SK-N-SH (cell line): ENCODE results near the gene UQCR10. TPM values are rescaled to one million over a fixed set of nuclear protein-coding genes. Genes with fewer than 3 reads are reported as not detected.

Experiments used
- CTCF ChIA-PET: fragments of 300-600, 350-600 bp; formaldehyde crosslinking; extraction: SDS; loops from one replicate; lab custom pipeline; 2021; lab: Yijun Ruan, JAX
- POLR2A ChIA-PET: fragments of 350-600 bp; sonication (Branson Sonifier 250); formaldehyde crosslinking; extraction: SDS; loops from one replicate; lab custom pipeline; 2020; ENCODE audit warnings: antibody characterized with exemption, inconsistent platforms; lab: Yijun Ruan, JAX
- DNase-seq: peaks from one replicate; pipeline ENCODE4 v3.0.0; 2012
- H2AFZ ChIP-seq: fragments of 200-600 bp; sonication (generic); 2 replicates; pipeline ENCODE4 v1.8.1; 2016; ENCODE audit warnings: antibody characterized with exemption, mild to moderate bottlenecking, low read depth
- H3F3A ChIP-seq: fragments of 200-600 bp; sonication (generic); replicated peaks from 2 replicates; pipeline ENCODE3; 2016; ENCODE audit warnings: antibody characterized with exemption, mild to moderate bottlenecking; ENCODE audit not compliant: insufficient read depth
- H3K27ac ChIP-seq, 2 experiments: fragments of 200-500 bp in 1 of 2; fragments of 200-600 bp in 1 of 2; sonication (Bioruptor generic) in 1 of 2; sonication (generic), shearing (Covaris generic) in 1 of 2; 2 replicates each; pipeline versions ENCODE4 v1.5.1 to v1.6.1; 2014 to 2016; ENCODE audit warnings: low read depth in 2 of 2, inconsistent platforms in 1 of 2, low read length in 1 of 2, mild to moderate bottlenecking in 1 of 2, mixed read lengths in 1 of 2
- H3K27me3 ChIP-seq: fragments of 200-600 bp; sonication (generic), shearing (Covaris generic); 2 replicates; pipeline ENCODE4 v1.6.1; 2016; ENCODE audit warnings: mixed run types; ENCODE audit not compliant: insufficient read depth
- H3K36me3 ChIP-seq, 2 experiments: fragments of 200-500 bp in 1 of 2; fragments of 200-600 bp in 1 of 2; sonication (Bioruptor generic) in 1 of 2; sonication (generic) in 1 of 2; replicated peaks in 1 of 2; 2 replicates each; pipeline versions ENCODE3 to v1.5.1; 2014 to 2016; ENCODE audit warnings: low read length in 1 of 2, mild to moderate bottlenecking in 1 of 2; ENCODE audit not compliant: insufficient read depth in 2 of 2, control insufficient read depth in 1 of 2
- H3K4me1 ChIP-seq, 2 experiments: fragments of 200-500 bp in 1 of 2; fragments of 200-600 bp in 1 of 2; sonication (Bioruptor generic) in 1 of 2; sonication (generic), shearing (Covaris generic) in 1 of 2; 2 replicates each; pipeline versions ENCODE4 v1.5.1 to v1.6.1; 2014 to 2016; ENCODE audit warnings: low read depth in 1 of 2, low read length in 1 of 2, mixed run types in 1 of 2; ENCODE audit not compliant: insufficient read depth in 2 of 2, control insufficient read depth in 1 of 2
- H3K4me2 ChIP-seq: fragments of 200-600 bp; sonication (generic), shearing (Covaris generic); 2 replicates; pipeline ENCODE4 v1.6.1; 2017; ENCODE audit warnings: mixed run types
- H3K4me3 ChIP-seq, 2 experiments: fragments of 200-500 bp in 1 of 2; fragments of 200-600 bp in 1 of 2; sonication (Bioruptor generic) in 1 of 2; sonication (generic), shearing (Covaris generic) in 1 of 2; 2 replicates each; pipeline versions ENCODE4 v1.5.1 to v1.8.1; 2014 to 2016; ENCODE audit warnings: low read depth in 2 of 2, inconsistent platforms in 1 of 2, low read length in 1 of 2, mild to moderate bottlenecking in 1 of 2, mixed read lengths in 1 of 2, moderate library complexity in 1 of 2
- H3K79me2 ChIP-seq: fragments of 200-600 bp; sonication (generic); 2 replicates; pipeline ENCODE4 v1.8.1; 2017; ENCODE audit warnings: mild to moderate bottlenecking; ENCODE audit not compliant: insufficient read depth
- H3K9ac ChIP-seq: fragments of 200-600 bp; sonication (generic); 2 replicates; pipeline ENCODE4 v1.6.1; 2017; ENCODE audit warnings: mixed run types
- H3K9me2 ChIP-seq: fragments of 200-600 bp; sonication (generic); 2 replicates; pipeline ENCODE4 v1.6.1; 2017; ENCODE audit warnings: mixed run types
- H3K9me3 ChIP-seq: fragments of 200-600 bp; sonication (generic); 2 replicates; pipeline ENCODE4 v1.6.1; 2017; ENCODE audit warnings: mixed run types, mild to moderate bottlenecking, moderate library complexity
- H4K20me1 ChIP-seq: fragments of 200-600 bp; sonication (generic); 2 replicates; pipeline ENCODE4 v1.6.1; 2017; ENCODE audit warnings: mild to moderate bottlenecking, mixed run types; ENCODE audit not compliant: insufficient read depth
- ELF1 ChIP-seq: IDR thresholded peaks from 2 replicates; pipeline ENCODE4 v1.4.0; 2012
- EP300 ChIP-seq, 2 experiments: IDR thresholded peaks; 2 replicates each; pipeline versions ENCODE4 v1.4.0 to v1.6.1; 2012; ENCODE audit warnings: borderline replicate concordance in 1 of 2, low read depth in 1 of 2, low read length in 1 of 2
- FOXJ3 ChIP-seq: sonication (generic); formaldehyde crosslinking; IDR thresholded peaks from 2 replicates; pipeline ENCODE4 v1.5.1; 2020; ENCODE audit warnings: mild to moderate bottlenecking, missing genetic modification reagents
- FOXM1 ChIP-seq: IDR thresholded peaks from 2 replicates; pipeline ENCODE4 v1.4.0; 2012; ENCODE audit warnings: low read depth, mild to moderate bottlenecking
- JUND ChIP-seq: IDR thresholded peaks from 2 replicates; pipeline ENCODE4 v1.4.0; 2012
- MAX ChIP-seq: IDR thresholded peaks from 2 replicates; pipeline ENCODE4 v1.4.0; 2012; ENCODE audit warnings: low read depth
- NFIC ChIP-seq: IDR thresholded peaks from 2 replicates; pipeline ENCODE4 v1.4.0; 2012; ENCODE audit warnings: borderline replicate concordance
- NRF1 ChIP-seq: IDR thresholded peaks from 2 replicates; pipeline ENCODE4 v1.6.1; 2012; ENCODE audit warnings: low read depth, mild to moderate bottlenecking, low read length
- POLR2AphosphoS5 ChIP-seq: IDR thresholded peaks from 2 replicates; pipeline ENCODE4 v1.6.1; 2012; ENCODE audit warnings: low read depth, low read length
- RXRA ChIP-seq: IDR thresholded peaks from 2 replicates; pipeline ENCODE4 v1.4.0; 2012; ENCODE audit warnings: low read depth, mild to moderate bottlenecking, borderline replicate concordance
- SMC3 ChIP-seq: IDR thresholded peaks from 2 replicates; pipeline ENCODE4 v1.6.1; 2012; ENCODE audit warnings: low read depth, low read length, improper control_type of control experiment
- TAF1 ChIP-seq: IDR thresholded peaks from 2 replicates; pipeline ENCODE4 v1.6.1; 2012; ENCODE audit warnings: low read depth, mild to moderate bottlenecking, low read length, moderate library complexity, borderline replicate concordance
- TCF12 ChIP-seq: IDR thresholded peaks from 2 replicates; pipeline ENCODE4 v1.4.0; 2012
- TEAD4 ChIP-seq: IDR thresholded peaks from 2 replicates; pipeline ENCODE4 v1.4.0; 2012; ENCODE audit warnings: mild to moderate bottlenecking, borderline replicate concordance; ENCODE audit not compliant: insufficient read depth
- YY1 ChIP-seq: IDR thresholded peaks from 2 replicates; pipeline ENCODE4 v1.4.0; 2012; ENCODE audit warnings: low read depth, mild to moderate bottlenecking
- ZBTB33 ChIP-seq: IDR thresholded peaks from 2 replicates; pipeline ENCODE4 v1.4.0; 2012; ENCODE audit warnings: low read depth, borderline replicate concordance
- WGBS: methylation state at CpG from one replicate; pipeline ENCODE4 v1.1.6; 2017; ENCODE audit warnings: low lambda C conversion rate; 5-methylcytosine and 5-hydroxymethylcytosine counted together
- polyA plus RNA-seq, 3 experiments: library from polyadenylated mRNA; depleted of rRNA; stranded (reverse); fragments of >200 nt; gene quantifications; 2 replicates each; pipeline ENCODE4 v1.2.3, GENCODE V29; 2012
- TF ChIP-seq, protein P1 (sequence below): IDR thresholded peaks from 2 replicates; pipeline ENCODE4; 2012
- TF ChIP-seq, protein P2 (sequence below): IDR thresholded peaks from 2 replicates; pipeline ENCODE4 v1.6.1; 2012; ENCODE audit warnings: mild to moderate bottlenecking, low read depth, low read length, moderate library complexity
- TF ChIP-seq, protein P3 (sequence below): IDR thresholded peaks from 2 replicates; pipeline ENCODE4 v1.4.0; 2012; ENCODE audit warnings: low read depth, borderline replicate concordance

UQCR10 gene
- polyA plus RNA-seq, 1 of the 3 experiments (the other 2 are of a cell fraction) = 248 TPM

DNA sequence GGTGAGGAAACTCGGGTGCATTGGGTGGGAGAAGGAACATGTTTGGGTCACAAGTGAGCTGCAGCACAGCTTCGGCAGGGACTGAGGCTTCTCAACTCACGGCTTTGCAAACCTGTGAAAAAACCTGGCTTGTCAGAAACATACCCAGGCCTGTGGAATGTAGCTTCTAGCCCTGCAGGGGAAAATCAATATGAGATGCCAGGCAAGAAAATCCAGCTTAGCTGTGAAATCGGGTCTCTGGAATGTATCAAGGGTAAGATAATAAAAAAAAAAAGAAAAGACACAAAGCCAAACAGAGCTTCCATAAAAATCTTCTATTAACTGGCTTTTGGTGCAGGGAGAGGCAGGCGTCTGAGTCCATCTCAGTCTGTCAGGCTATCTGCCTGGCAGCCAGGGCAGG, 28.5 kb downstream of the UQCR10 start:
- Histone ChIP-seq H3F3A (no peaks in the 10 kb centered on the region), H3K4me2 (no peak overlapping the region), H3K36me3 (peaks cover 34 to 43% of the 10 kb centered on the region in 2 experiments), H2AFZ (no peak overlapping the region)
- TF ChIP-seq, protein P1, sequence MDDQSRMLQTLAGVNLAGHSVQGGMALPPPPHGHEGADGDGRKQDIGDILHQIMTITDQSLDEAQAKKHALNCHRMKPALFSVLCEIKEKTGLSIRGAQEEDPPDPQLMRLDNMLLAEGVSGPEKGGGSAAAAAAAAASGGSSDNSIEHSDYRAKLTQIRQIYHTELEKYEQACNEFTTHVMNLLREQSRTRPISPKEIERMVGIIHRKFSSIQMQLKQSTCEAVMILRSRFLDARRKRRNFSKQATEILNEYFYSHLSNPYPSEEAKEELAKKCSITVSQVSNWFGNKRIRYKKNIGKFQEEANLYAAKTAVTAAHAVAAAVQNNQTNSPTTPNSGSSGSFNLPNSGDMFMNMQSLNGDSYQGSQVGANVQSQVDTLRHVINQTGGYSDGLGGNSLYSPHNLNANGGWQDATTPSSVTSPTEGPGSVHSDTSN = no peak
- TF ChIP-seq POLR2AphosphoS5 (no peak), FOXJ3 (CRISPR knock-in tag) (no peak), SMC3 (no peak), NFIC (no peak), NRF1 (no peak), ELF1 (no peak), EP300 (IDR thresholded peaks at IDR 0.05; ENCODE audit: borderline replicate concordance in 1 of 2, low read depth in 1 of 2, low read length in 1 of 2) (no peak), TEAD4 (no peak), FOXM1 (no peak), JUND (no peak), ZBTB33 (no peak), RXRA (no peak), TAF1 (no peak), TCF12 (no peak), YY1 (no peak), MAX (no peak)
- TF ChIP-seq, protein P2, sequence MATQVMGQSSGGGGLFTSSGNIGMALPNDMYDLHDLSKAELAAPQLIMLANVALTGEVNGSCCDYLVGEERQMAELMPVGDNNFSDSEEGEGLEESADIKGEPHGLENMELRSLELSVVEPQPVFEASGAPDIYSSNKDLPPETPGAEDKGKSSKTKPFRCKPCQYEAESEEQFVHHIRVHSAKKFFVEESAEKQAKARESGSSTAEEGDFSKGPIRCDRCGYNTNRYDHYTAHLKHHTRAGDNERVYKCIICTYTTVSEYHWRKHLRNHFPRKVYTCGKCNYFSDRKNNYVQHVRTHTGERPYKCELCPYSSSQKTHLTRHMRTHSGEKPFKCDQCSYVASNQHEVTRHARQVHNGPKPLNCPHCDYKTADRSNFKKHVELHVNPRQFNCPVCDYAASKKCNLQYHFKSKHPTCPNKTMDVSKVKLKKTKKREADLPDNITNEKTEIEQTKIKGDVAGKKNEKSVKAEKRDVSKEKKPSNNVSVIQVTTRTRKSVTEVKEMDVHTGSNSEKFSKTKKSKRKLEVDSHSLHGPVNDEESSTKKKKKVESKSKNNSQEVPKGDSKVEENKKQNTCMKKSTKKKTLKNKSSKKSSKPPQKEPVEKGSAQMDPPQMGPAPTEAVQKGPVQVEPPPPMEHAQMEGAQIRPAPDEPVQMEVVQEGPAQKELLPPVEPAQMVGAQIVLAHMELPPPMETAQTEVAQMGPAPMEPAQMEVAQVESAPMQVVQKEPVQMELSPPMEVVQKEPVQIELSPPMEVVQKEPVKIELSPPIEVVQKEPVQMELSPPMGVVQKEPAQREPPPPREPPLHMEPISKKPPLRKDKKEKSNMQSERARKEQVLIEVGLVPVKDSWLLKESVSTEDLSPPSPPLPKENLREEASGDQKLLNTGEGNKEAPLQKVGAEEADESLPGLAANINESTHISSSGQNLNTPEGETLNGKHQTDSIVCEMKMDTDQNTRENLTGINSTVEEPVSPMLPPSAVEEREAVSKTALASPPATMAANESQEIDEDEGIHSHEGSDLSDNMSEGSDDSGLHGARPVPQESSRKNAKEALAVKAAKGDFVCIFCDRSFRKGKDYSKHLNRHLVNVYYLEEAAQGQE = no peak
- TF ChIP-seq, protein P3, sequence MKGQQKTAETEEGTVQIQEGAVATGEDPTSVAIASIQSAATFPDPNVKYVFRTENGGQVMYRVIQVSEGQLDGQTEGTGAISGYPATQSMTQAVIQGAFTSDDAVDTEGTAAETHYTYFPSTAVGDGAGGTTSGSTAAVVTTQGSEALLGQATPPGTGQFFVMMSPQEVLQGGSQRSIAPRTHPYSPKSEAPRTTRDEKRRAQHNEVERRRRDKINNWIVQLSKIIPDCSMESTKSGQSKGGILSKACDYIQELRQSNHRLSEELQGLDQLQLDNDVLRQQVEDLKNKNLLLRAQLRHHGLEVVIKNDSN = no peak
- TF ChIP-seq, all 33 proteins: peak for 0
- H3K79me2 ChIP-seq = peaks cover 14% of the 10 kb centered on the region; the same call in 1 of the 2 replicates
- H3K9ac ChIP-seq = no peak overlapping the region
- peak overlapping the region in 1 of 2 experiments; percentile 16; a peak in 2 of 4 replicates for H3K27ac ChIP-seq
- no peak overlapping the region for H3K4me3 ChIP-seq
- POLR2A ChIA-PET = interaction anchor here (0.6 kb wide), 1 partner anchor 62 kb away, joined by 4 read pairs; no protein-coding TSS in a partner anchor
- no peaks in the 10 kb centered on the region for H3K27me3 ChIP-seq
- no peaks in the 10 kb centered on the region for H3K9me3 ChIP-seq
- H4K20me1 ChIP-seq = no peaks in the 10 kb centered on the region
- DNase-seq = no peak
- H3K9me2 ChIP-seq = no peaks in the 10 kb centered on the region
- 68% methylated on average over 5 of the region's 5 CpGs for WGBS
- H3K4me1 ChIP-seq = peaks cover 17 to 32% of the 10 kb centered on the region in 2 experiments
- CTCF ChIA-PET = interaction anchor here (0.6 to 1.6 kb wide), 5 partner anchors 105 to 314 kb away, joined by 3 to 7 read pairs (median 4); no protein-coding TSS in a partner anchor
